SK-N-SH (cell line): ENCODE data around the gene CDC42EP4. TPM values are rescaled to one million over a fixed set of nuclear protein-coding genes. Genes with fewer than 3 reads are reported as not detected.

Experiments used
- CTCF ChIA-PET: fragments of 300-600, 350-600 bp; formaldehyde crosslinking; extraction: SDS; loops from one replicate; lab custom pipeline; 2021; lab: Yijun Ruan, JAX
- POLR2A ChIA-PET: fragments of 350-600 bp; sonication (Branson Sonifier 250); formaldehyde crosslinking; extraction: SDS; loops from one replicate; lab custom pipeline; 2020; ENCODE audit warnings: antibody characterized with exemption, inconsistent platforms; lab: Yijun Ruan, JAX
- DNase-seq: peaks from one replicate; pipeline ENCODE4 v3.0.0; 2012
- H2AFZ ChIP-seq: fragments of 200-600 bp; sonication (generic); 2 replicates; pipeline ENCODE4 v1.8.1; 2016; ENCODE audit warnings: antibody characterized with exemption, mild to moderate bottlenecking, low read depth
- H3F3A ChIP-seq: fragments of 200-600 bp; sonication (generic); replicated peaks from 2 replicates; pipeline ENCODE3; 2016; ENCODE audit warnings: antibody characterized with exemption, mild to moderate bottlenecking; ENCODE audit not compliant: insufficient read depth
- H3K27ac ChIP-seq, 2 experiments: fragments of 200-500 bp in 1 of 2; fragments of 200-600 bp in 1 of 2; sonication (Bioruptor generic) in 1 of 2; sonication (generic), shearing (Covaris generic) in 1 of 2; 2 replicates each; pipeline versions ENCODE4 v1.5.1 to v1.6.1; 2014 to 2016; ENCODE audit warnings: low read depth in 2 of 2, inconsistent platforms in 1 of 2, low read length in 1 of 2, mild to moderate bottlenecking in 1 of 2, mixed read lengths in 1 of 2
- H3K27me3 ChIP-seq: fragments of 200-600 bp; sonication (generic), shearing (Covaris generic); 2 replicates; pipeline ENCODE4 v1.6.1; 2016; ENCODE audit warnings: mixed run types; ENCODE audit not compliant: insufficient read depth
- H3K36me3 ChIP-seq, 2 experiments: fragments of 200-500 bp in 1 of 2; fragments of 200-600 bp in 1 of 2; sonication (Bioruptor generic) in 1 of 2; sonication (generic) in 1 of 2; replicated peaks in 1 of 2; 2 replicates each; pipeline versions ENCODE3 to v1.5.1; 2014 to 2016; ENCODE audit warnings: low read length in 1 of 2, mild to moderate bottlenecking in 1 of 2; ENCODE audit not compliant: insufficient read depth in 2 of 2, control insufficient read depth in 1 of 2
- H3K4me1 ChIP-seq, 2 experiments: fragments of 200-500 bp in 1 of 2; fragments of 200-600 bp in 1 of 2; sonication (Bioruptor generic) in 1 of 2; sonication (generic), shearing (Covaris generic) in 1 of 2; 2 replicates each; pipeline versions ENCODE4 v1.5.1 to v1.6.1; 2014 to 2016; ENCODE audit warnings: low read depth in 1 of 2, low read length in 1 of 2, mixed run types in 1 of 2; ENCODE audit not compliant: insufficient read depth in 2 of 2, control insufficient read depth in 1 of 2
- H3K4me2 ChIP-seq: fragments of 200-600 bp; sonication (generic), shearing (Covaris generic); 2 replicates; pipeline ENCODE4 v1.6.1; 2017; ENCODE audit warnings: mixed run types
- H3K4me3 ChIP-seq, 2 experiments: fragments of 200-500 bp in 1 of 2; fragments of 200-600 bp in 1 of 2; sonication (Bioruptor generic) in 1 of 2; sonication (generic), shearing (Covaris generic) in 1 of 2; 2 replicates each; pipeline versions ENCODE4 v1.5.1 to v1.8.1; 2014 to 2016; ENCODE audit warnings: low read depth in 2 of 2, inconsistent platforms in 1 of 2, low read length in 1 of 2, mild to moderate bottlenecking in 1 of 2, mixed read lengths in 1 of 2, moderate library complexity in 1 of 2
- H3K79me2 ChIP-seq: fragments of 200-600 bp; sonication (generic); 2 replicates; pipeline ENCODE4 v1.8.1; 2017; ENCODE audit warnings: mild to moderate bottlenecking; ENCODE audit not compliant: insufficient read depth
- H3K9ac ChIP-seq: fragments of 200-600 bp; sonication (generic); 2 replicates; pipeline ENCODE4 v1.6.1; 2017; ENCODE audit warnings: mixed run types
- H3K9me2 ChIP-seq: fragments of 200-600 bp; sonication (generic); 2 replicates; pipeline ENCODE4 v1.6.1; 2017; ENCODE audit warnings: mixed run types
- H3K9me3 ChIP-seq: fragments of 200-600 bp; sonication (generic); 2 replicates; pipeline ENCODE4 v1.6.1; 2017; ENCODE audit warnings: mixed run types, mild to moderate bottlenecking, moderate library complexity
- H4K20me1 ChIP-seq: fragments of 200-600 bp; sonication (generic); 2 replicates; pipeline ENCODE4 v1.6.1; 2017; ENCODE audit warnings: mild to moderate bottlenecking, mixed run types; ENCODE audit not compliant: insufficient read depth
- CHD2 ChIP-seq: fragments of 150-350 bp; IDR thresholded peaks from 2 replicates; pipeline ENCODE4 v1.6.1; 2018; ENCODE audit warnings: low read length; ENCODE audit not compliant: partially characterized antibody
- ELF1 ChIP-seq: IDR thresholded peaks from 2 replicates; pipeline ENCODE4 v1.4.0; 2012
- EP300 ChIP-seq, 2 experiments: IDR thresholded peaks; 2 replicates each; pipeline versions ENCODE4 v1.4.0 to v1.6.1; 2012; ENCODE audit warnings: borderline replicate concordance in 1 of 2, low read depth in 1 of 2, low read length in 1 of 2
- EZH2phosphoT487 ChIP-seq: fragments of 200-600 bp; sonication (generic); IDR thresholded peaks from 2 replicates; pipeline ENCODE4 v1.6.1; 2017; ENCODE audit warnings: low read depth, mixed run types, mild to moderate bottlenecking, antibody characterized with exemption, moderate library complexity, borderline replicate concordance
- FOXM1 ChIP-seq: IDR thresholded peaks from 2 replicates; pipeline ENCODE4 v1.4.0; 2012; ENCODE audit warnings: low read depth, mild to moderate bottlenecking
- GABPA ChIP-seq: IDR thresholded peaks from 2 replicates; pipeline ENCODE4 v1.4.0; 2012; ENCODE audit warnings: low read depth, mild to moderate bottlenecking
- GATA2 ChIP-seq: sonication (generic); formaldehyde crosslinking; IDR thresholded peaks from 2 replicates; pipeline ENCODE4 v1.5.0; 2020; ENCODE audit warnings: mild to moderate bottlenecking, missing genetic modification reagents
- NFIC ChIP-seq: IDR thresholded peaks from 2 replicates; pipeline ENCODE4 v1.4.0; 2012; ENCODE audit warnings: borderline replicate concordance
- PBX3 ChIP-seq: IDR thresholded peaks from 2 replicates; pipeline ENCODE4; 2012
- POLR2AphosphoS5 ChIP-seq: IDR thresholded peaks from 2 replicates; pipeline ENCODE4 v1.6.1; 2012; ENCODE audit warnings: low read depth, low read length
- RAD21 ChIP-seq: IDR thresholded peaks from 2 replicates; pipeline ENCODE4 v1.6.1; 2012; ENCODE audit warnings: mild to moderate bottlenecking, low read length
- RCOR1 ChIP-seq: fragments of 150-350 bp; IDR thresholded peaks from 2 replicates; pipeline ENCODE4 v1.6.1; 2017; ENCODE audit warnings: antibody characterized with exemption, low read length
- SMC3 ChIP-seq: IDR thresholded peaks from 2 replicates; pipeline ENCODE4 v1.6.1; 2012; ENCODE audit warnings: low read depth, low read length, improper control_type of control experiment
- TCF12 ChIP-seq: IDR thresholded peaks from 2 replicates; pipeline ENCODE4 v1.4.0; 2012
- TEAD4 ChIP-seq: IDR thresholded peaks from 2 replicates; pipeline ENCODE4 v1.4.0; 2012; ENCODE audit warnings: mild to moderate bottlenecking, borderline replicate concordance; ENCODE audit not compliant: insufficient read depth
- USF1 ChIP-seq: IDR thresholded peaks from 2 replicates; pipeline ENCODE4 v1.4.0; 2012; ENCODE audit warnings: low read depth, borderline replicate concordance
- YY1 ChIP-seq: IDR thresholded peaks from 2 replicates; pipeline ENCODE4 v1.4.0; 2012; ENCODE audit warnings: low read depth, mild to moderate bottlenecking
- WGBS: methylation state at CpG from one replicate; pipeline ENCODE4 v1.1.6; 2017; ENCODE audit warnings: low lambda C conversion rate; 5-methylcytosine and 5-hydroxymethylcytosine counted together
- polyA plus RNA-seq, 3 experiments: library from polyadenylated mRNA; depleted of rRNA; stranded (reverse); fragments of >200 nt; gene quantifications; 2 replicates each; pipeline ENCODE4 v1.2.3, GENCODE V29; 2012
- TF ChIP-seq, protein P1 (sequence below): fragments of 150-350 bp; IDR thresholded peaks from 2 replicates; pipeline ENCODE4 v1.6.1; 2016; ENCODE audit warnings: mild to moderate bottlenecking, low read depth, low read length
- TF ChIP-seq, protein P2 (sequence below): IDR thresholded peaks from 2 replicates; pipeline ENCODE4 v1.4.0; 2012; ENCODE audit warnings: low read depth, borderline replicate concordance
- TF ChIP-seq, protein P3 (sequence below): IDR thresholded peaks from 2 replicates; pipeline ENCODE4 v1.6.1; 2012; ENCODE audit warnings: mild to moderate bottlenecking, low read depth, low read length, moderate library complexity

CDC42EP4 gene
- polyA plus RNA-seq, 1 of the 3 experiments (the other 2 are of a cell fraction): 28.3 TPM

DNA sequence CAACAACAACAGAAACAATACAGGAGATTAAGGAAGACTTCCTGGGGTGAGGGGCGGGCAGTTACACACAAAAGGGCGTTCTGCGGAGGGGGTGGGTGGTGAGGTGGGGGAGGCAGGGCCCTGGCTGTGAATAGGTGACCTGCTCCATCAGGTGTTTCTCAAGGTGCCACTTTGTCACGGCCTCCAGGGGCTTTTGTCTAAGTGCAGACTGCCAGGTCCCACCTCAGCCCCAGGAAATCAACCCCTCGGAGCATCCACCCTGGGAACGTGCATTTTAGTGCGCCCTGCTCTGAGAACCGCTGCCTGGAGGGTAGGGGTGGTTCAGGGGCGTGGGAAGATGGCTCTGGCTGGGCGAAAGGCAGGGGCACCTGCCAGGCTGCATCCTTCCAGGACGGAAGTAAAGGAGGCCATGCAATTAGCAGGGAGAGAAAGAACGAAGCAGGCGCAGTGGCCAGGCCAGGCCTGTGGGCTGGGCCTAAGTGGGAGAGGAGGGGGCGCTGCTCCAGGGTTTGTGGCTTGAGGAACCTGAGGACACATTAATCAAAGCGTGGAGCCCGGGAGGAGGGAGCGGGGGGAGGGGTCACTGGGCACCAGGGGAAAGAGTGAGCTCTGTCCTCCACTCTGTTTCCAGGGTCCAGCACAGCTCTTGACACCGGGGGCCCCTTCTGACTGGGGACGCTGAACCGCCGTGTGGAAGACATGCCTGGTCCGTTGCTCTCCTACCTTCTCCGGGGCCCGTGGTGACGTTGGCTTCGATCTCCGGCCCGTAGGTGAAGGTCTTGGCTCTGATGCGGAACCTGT lies 49.4 kb upstream of the CDC42EP4 start (continued):
- TF ChIP-seq, protein P1, sequence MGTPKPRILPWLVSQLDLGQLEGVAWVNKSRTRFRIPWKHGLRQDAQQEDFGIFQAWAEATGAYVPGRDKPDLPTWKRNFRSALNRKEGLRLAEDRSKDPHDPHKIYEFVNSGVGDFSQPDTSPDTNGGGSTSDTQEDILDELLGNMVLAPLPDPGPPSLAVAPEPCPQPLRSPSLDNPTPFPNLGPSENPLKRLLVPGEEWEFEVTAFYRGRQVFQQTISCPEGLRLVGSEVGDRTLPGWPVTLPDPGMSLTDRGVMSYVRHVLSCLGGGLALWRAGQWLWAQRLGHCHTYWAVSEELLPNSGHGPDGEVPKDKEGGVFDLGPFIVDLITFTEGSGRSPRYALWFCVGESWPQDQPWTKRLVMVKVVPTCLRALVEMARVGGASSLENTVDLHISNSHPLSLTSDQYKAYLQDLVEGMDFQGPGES: no peak
- TF ChIP-seq RAD21: no peak
- no peak for TF ChIP-seq NFIC
- no peak for TF ChIP-seq GATA2 (CRISPR knock-in tag)
- TF ChIP-seq TCF12: no peak
- no peak for TF ChIP-seq EP300 (IDR thresholded peaks at IDR 0.05; ENCODE audit: borderline replicate concordance in 1 of 2, low read depth in 1 of 2, low read length in 1 of 2)
- no peak for TF ChIP-seq POLR2AphosphoS5
- no peak for TF ChIP-seq TEAD4
- no peak for TF ChIP-seq CHD2
- TF ChIP-seq, protein P2, sequence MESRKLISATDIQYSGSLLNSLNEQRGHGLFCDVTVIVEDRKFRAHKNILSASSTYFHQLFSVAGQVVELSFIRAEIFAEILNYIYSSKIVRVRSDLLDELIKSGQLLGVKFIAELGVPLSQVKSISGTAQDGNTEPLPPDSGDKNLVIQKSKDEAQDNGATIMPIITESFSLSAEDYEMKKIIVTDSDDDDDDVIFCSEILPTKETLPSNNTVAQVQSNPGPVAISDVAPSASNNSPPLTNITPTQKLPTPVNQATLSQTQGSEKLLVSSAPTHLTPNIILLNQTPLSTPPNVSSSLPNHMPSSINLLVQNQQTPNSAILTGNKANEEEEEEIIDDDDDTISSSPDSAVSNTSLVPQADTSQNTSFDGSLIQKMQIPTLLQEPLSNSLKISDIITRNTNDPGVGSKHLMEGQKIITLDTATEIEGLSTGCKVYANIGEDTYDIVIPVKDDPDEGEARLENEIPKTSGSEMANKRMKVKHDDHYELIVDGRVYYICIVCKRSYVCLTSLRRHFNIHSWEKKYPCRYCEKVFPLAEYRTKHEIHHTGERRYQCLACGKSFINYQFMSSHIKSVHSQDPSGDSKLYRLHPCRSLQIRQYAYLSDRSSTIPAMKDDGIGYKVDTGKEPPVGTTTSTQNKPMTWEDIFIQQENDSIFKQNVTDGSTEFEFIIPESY: no peak
- TF ChIP-seq USF1: no peak
- TF ChIP-seq EZH2phosphoT487: no peak
- TF ChIP-seq, all 33 proteins: peak for 0

DNA sequence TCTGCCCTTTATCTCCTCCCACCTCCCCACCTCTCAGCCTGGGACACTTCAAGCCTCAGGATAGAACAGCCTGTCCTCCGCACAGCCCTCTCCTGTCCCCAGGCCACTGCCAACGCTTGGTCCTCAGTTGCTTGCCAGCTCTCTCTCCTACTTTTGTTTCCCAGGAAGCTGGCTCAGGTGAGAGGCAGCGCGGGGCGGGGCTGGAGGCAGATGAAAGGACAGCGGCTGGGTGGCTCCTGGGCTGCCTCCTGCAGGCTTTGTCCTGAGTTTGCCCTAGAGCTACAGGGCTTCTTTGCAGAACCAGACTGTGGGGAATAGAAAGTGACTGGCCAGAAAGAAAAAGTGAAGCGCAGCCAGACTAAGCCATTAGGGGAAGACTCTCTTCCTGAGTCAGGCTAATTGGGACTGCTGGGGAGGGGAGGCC lies 48.2 kb upstream of the CDC42EP4 start:
- DNase-seq: peak; percentile 63
- H3K27ac ChIP-seq: no peak overlapping the region
- H3K27me3 ChIP-seq: 0 out of 2 replicates have a peak, but pooled peaks cover 7% of the 10 kb centered on the region
- no peaks in the 10 kb centered on the region for H3K9me3 ChIP-seq
- peaks cover 0 to 59% of the 10 kb centered on the region in 2 experiments; a peak in 1 of 4 replicates for H3K4me1 ChIP-seq
- H3K4me2 ChIP-seq: no peak overlapping the region
- no peak overlapping the region for H3K4me3 ChIP-seq
- CTCF ChIA-PET: interaction anchor here (1.0 to 9.0 kb wide), 8 partner anchors 10 to 105 kb away, joined by 3 to 84 read pairs (median 7); partner anchors contain the start of gene CDC42EP4
- 88% methylated on average over 7 of the region's 7 CpGs for WGBS
- no peaks in the 10 kb centered on the region for H4K20me1 ChIP-seq
- H3K9me2 ChIP-seq: no peaks in the 10 kb centered on the region
- H3K9ac ChIP-seq: no peak overlapping the region
- H3F3A ChIP-seq: no peaks in the 10 kb centered on the region
- H3K36me3 ChIP-seq: no peaks in the 10 kb centered on the region
- POLR2A ChIA-PET: interaction anchor here (0.5 to 1.7 kb wide), 3 partner anchors 17 to 76 kb away, joined by 3 to 6 read pairs (median 3); no protein-coding TSS in a partner anchor
- no peak overlapping the region for H2AFZ ChIP-seq
- H3K79me2 ChIP-seq: no peaks in the 10 kb centered on the region
- TF ChIP-seq SMC3 (no peak; the same call in 1 of the 2 replicates), FOXM1 (no peak), EZH2phosphoT487 (no peak), RCOR1 (no peak), YY1 (no peak), PBX3 (no peak), ELF1 (no peak), GABPA (no peak)
- TF ChIP-seq, protein P3, sequence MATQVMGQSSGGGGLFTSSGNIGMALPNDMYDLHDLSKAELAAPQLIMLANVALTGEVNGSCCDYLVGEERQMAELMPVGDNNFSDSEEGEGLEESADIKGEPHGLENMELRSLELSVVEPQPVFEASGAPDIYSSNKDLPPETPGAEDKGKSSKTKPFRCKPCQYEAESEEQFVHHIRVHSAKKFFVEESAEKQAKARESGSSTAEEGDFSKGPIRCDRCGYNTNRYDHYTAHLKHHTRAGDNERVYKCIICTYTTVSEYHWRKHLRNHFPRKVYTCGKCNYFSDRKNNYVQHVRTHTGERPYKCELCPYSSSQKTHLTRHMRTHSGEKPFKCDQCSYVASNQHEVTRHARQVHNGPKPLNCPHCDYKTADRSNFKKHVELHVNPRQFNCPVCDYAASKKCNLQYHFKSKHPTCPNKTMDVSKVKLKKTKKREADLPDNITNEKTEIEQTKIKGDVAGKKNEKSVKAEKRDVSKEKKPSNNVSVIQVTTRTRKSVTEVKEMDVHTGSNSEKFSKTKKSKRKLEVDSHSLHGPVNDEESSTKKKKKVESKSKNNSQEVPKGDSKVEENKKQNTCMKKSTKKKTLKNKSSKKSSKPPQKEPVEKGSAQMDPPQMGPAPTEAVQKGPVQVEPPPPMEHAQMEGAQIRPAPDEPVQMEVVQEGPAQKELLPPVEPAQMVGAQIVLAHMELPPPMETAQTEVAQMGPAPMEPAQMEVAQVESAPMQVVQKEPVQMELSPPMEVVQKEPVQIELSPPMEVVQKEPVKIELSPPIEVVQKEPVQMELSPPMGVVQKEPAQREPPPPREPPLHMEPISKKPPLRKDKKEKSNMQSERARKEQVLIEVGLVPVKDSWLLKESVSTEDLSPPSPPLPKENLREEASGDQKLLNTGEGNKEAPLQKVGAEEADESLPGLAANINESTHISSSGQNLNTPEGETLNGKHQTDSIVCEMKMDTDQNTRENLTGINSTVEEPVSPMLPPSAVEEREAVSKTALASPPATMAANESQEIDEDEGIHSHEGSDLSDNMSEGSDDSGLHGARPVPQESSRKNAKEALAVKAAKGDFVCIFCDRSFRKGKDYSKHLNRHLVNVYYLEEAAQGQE: no peak
- TF ChIP-seq, protein P2: no peak
